NCI-H146 treated with DMSO at 0.1 percent for 48 hours (cell line): Measurements from ENCODE around the gene PDE4DIP.
"Not testable (repeated sequence)": the region's sequence is repeated elsewhere in the genome, so short reads cannot be mapped to it uniquely, and the experiment has no call there.

Source experiments
- DNase-seq: peaks from one replicate; lab custom pipeline; 2025; ENCODE audit not compliant: unreplicated experiment; lab: John Stamatoyannopoulos, UW

The PDE4DIP gene

DNA sequence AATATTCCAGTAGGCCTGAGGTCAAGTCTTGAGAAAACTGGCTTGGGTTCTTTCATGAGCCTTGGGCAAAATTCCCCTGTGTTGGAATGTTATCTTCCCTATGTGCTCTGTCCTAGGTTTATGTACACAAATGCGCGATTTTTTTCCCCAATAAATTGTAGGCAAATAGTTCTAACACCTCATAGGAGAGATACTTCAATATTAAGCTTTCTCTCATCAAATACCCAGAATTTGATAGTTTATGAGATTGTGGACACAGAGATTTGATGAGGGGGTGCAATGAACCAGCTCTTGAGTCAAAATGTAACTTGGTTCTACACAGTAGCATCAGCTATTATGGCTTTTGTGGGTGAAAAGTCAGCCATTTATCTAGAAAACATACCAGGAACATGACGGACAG, 220.4 kb downstream of the PDE4DIP start:
- not testable (repeated sequence) for DNase-seq

DNA sequence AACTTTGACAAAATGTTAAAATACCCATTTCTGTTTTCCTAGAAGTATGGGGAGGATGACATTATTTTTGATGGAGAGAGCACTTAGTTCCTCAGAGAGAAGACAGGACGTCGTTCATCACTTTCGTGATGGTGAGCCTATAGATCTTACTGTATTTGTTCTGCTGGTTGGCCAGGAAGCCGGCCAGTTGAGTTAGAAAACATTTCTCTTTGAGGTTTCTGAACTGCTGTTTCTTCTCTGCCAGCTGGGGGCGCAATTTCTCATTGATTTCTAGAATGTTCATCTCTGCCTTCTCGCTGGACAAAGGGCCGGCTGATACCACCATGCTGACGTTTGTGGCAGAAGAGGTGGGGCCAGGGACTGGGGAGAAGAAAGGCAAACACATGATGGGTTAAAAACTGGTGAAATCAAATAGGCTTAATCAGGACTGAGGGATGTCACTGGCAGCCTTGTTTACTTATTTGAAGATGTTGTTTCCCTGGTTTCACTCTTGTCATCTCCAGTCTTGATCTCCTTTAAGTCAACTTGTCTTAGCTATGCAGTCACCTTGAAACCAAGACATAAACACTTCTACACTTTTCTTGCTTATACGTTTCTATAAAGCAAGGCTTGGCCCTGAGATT, 231.4 kb downstream of the PDE4DIP start:
- DNase-seq: not testable (repeated sequence)
